Measurements from ENCODE around the gene ACCSL.

The ACCSL gene

DNA sequence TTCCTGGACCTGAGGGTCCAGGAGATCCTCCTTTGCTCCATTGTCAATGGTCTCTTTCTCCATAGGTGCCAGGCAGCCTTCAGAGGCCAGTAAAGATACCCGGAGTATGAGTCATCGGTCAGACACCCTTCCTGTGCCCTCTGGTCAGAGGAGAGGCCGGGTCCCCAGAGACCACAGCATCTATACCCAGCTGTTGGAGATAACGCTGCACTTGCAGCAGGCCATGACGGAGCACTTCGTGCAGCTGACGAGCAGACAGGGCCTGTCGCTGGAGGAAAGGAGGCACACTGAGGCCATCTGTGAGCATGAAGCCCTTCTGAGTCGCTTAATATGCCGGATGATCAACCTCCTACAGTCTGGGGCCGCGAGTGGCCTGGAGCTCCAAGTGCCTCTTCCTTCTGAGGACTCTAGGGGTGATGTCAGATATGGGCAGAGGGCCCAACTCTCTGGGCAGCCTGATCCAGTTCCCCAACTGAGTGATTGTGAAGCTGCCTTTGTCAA lies at the start of gene ACCSL:
Gene ACCSL, plus strand, starts transcription at position 51 of the 501 bp plus-strand sequence. Its CDS starts 56 bp downstream, at position 107.
- no peak for DNase-seq

DNA sequence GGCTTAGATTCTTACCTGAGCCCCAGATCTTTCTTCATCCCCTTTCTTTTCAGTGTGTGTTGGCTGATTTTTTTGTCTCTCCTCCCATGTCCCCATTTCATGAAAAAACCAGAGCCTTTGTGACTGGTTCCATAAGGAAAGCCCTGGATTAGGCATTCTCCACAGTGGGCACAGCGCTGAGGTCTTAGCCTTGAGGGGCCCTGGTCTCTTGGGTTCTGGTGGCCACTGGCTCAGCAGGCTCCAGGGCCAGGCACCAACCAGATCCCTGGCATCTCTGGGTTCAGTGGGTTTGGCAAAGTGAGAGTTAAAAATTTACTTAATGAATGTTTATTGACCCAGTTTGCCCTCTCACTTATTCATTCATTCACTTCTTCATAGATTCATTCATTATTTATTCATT lies 49.5 kb upstream of the ACCSL start:
- no peak for DNase-seq

DNA sequence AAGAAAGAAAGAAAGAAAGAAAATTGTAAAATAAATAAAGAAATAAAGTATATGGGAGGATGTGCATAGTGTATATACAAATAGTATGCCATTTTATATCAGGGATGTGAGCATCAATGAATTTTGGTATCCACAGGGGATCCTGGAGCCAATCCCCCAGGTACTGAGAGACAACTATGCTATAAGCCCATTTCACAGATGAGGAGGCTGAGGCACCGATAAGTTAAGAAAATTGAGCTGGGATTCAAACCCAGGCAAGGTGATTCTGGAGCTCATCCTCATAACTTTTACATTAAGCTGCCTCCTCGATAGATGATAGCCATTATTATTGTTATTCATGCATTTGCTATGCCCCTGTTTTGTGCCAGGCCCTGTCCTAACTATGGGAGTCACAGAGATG lies 47.0 kb upstream of the ACCSL start:
- DNase-seq: no peak

DNA sequence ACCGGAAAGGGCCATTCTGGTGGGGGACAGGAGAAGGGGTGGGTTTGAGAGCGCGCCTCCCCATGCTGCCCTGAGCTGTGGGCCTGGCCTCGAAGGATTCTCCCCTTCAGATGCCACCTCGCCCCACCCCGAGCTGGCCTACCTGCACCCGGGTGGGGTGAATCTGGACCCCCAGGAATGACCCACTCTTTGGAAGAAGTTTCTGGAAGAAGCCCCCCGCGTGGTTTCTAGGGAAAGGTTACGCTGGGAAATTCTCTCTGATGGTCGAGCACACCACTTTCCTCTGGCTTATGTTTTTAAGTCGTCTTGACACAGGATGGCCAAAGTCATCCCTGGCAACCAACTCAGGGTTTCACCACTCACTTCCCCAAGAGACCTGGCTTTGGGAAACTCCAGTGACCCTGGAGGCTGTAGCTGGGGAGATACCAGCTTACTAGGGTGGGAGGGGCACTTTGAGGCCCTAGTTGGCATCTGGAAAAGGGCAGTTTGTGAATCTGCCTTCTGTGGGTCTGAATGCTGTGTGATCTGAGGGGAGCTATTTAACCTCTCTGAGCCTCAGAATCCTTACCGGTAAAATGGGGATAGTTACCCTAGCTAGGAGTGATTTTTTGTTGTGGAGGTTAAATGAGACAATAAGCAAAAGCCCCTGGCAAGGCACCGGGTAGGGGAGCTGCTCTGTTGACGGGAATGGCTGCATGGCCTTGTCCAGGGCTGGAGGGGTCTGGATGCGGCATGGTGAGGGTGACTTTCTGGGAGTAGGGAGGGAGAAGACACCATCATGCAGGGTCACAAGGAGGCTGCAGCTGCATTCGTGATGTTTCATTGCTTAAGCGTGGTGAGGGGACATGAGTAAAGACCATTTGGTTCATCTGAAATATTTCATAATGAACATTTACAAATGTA lies 45.3 kb upstream of the ACCSL start:
- no peak for DNase-seq

DNA sequence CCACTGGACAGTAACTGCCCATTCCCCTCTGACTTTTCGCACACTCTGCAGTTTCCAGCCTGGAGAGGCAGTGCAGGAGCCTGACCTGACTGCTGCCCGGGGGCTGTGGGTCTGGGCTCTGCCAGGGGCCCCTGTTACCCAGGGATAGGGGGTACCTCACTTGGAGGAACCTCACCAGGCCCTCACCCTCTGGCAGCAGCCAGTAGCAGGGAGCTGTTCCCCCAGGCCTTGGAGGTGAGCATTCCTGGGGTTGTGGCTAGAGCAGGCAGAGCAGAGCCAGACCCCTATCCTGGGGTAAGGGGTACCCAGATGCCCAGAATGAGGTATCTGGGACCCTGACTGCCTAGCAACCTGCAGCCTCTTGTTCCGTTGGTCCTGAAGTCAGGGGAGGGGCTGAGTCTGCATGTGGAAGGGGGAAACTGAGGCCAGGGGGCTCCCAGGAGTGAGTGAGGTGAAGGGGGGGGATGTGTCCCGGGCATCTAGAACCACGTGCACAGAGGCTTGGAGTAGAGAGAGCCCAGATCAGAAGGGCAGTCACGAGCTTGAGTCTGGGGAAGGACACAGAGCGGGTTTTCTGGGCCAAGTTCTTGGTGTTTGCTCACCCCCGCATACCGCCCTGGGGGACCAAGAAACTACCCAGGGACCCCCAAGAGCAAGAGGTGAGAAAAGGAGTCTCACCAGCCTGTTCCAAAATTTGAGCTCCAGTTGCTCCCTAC lies 43.9 kb upstream of the ACCSL start:
- DNase-seq: no peak

DNA sequence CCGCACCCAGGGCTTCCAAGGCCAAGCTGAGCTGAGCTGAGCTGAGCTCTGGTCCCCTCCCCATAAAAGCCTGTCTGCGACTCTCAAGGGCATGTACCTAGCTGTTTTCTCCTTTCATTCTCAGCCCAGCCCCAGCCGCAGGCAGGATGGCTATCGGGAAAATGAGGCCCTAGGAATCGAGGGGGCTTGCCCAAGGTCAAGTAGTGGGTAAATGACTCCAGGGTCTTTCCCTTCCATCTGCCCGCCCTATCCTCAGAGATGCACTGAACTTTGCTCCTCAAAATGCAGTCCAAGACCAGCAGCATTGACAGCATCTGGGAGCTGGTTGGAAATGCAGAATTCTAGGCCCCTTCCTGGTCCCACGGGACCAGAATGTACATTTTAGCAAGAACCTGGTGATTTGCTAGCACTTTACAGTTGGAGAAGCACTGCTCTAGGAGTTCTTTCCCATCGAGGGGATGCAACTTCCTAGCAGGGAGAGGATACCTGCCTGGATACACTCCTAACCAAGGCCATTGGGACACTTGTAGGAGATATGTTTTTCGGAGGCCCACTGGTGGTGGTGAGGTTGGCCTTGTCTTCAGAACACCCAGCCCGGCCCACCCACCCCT lies 43.2 kb upstream of the ACCSL start:
- no peak for DNase-seq

DNA sequence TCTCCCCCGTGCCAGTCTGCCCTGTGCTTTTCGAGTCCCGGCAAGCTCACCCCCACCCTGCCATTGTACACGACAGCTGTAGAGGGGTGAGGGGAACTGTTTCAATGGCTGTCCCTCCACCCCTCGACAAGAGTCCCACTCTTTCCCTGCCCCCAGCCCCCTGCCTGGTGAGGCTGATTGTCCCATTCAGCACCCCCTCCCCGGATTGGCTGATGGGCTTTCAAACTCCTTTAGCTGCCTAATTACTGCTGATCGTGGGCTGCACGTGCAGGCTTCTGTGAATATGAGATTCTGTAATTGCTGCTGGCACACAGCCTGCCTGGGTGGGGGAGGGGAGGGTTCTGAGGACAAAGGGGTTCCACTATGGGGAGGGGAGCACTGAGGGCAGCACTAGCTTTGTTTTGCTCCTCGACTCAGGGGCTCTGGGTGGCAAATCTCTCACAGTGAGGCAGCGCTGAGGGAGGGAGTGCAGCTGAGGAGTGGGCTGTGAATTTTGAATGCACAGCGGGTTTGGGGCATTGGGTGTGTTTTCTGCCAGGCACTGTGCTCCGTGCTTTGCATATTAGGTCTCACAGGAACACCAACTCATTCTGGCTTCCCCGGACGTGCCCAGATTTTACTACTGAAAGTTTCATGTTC lies 42.6 kb upstream of the ACCSL start:
- DNase-seq: no peak

DNA sequence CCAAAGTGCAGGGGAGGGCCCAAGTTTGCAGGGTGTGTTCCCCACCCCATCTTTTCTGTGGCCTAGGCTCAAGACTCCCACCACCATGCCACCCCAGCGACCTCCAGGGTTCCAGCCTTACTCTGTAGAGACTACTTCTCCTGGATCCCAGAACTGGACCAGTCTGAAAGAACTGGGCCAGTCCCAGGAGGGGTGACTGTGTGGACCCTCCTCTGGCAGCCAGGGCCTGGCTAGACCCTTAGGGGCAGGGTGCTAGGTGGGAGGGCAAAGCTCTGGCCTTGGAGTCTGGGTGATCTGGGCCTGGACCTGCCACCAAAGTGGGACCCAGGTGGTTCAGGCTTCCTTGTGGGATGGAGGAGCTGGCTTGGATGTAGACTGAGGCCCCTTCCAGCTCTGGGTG lies 41.8 kb upstream of the ACCSL start:
- DNase-seq: no peak

DNA sequence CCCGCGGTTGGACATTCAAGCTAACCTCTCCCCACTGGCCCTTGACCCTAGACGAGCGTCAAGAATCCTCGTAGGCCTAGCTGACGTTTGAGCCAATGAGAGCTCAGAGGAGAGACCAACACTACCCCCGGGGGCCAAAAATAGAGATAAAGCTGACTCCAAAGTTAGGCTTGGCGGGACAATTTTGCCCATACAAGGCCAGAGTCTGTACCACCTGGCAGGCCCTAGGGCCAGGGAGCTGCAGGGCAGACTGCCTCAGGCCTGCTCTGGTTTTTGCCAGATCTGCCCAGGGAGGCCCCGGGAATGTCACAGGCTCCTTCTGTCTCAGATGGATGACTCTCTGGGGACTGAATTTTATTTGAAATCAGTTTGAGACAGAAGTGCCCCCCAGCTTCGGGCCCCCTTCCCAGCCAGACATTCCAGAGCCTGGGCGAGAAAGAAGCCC lies 40.8 kb upstream of the ACCSL start:
- no peak for DNase-seq

DNA sequence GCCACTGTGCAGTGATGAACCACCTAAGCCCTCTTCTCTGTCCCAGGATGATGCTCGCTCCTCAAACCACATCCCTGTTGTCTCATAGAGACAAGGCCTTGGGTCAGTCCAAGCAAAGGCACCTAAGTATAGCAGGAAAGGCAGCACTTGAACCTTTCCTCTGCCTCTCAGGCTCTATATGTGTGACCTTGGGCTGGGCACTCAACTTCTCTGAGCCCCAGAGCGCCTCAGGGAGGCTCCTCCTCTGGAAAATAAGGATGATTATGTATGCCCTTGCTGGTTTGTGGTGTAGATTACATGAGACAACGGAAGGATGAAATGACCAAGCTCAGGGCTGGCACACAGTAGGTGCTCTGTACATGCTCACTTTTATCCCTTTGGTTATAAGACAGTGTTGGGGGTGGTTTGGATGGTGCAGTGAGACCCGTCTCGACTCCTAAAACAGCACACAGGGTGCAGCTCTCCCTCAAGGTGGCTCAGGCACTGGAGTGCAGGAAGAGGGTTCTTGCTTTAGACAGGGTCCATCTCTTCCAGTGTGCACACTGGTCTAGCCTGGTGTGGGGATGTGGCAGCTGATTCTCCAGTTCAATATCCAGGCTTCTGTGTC lies 40.2 kb upstream of the ACCSL start:
- DNase-seq: no peak

DNA sequence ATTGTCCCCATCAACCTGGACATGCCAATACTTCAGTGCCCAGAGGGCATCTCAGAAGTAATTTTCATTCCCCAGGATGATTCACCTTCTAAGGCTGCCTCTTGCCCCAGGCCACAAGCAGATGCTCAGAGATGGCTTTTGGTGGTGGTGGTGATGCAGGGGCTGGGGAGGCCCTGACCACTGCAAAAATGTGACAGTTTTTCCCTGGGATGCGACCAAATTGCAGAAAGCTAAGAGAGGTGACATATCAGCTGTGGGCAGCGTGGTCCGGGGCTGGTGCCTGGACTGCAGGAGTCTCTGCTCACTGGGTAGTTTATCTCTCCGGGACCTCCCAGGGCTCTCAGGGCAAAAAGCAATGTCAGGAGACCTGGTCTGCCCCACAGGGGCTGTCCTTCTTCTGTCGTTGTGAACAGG lies 39.7 kb upstream of the ACCSL start:
- DNase-seq: no peak

DNA sequence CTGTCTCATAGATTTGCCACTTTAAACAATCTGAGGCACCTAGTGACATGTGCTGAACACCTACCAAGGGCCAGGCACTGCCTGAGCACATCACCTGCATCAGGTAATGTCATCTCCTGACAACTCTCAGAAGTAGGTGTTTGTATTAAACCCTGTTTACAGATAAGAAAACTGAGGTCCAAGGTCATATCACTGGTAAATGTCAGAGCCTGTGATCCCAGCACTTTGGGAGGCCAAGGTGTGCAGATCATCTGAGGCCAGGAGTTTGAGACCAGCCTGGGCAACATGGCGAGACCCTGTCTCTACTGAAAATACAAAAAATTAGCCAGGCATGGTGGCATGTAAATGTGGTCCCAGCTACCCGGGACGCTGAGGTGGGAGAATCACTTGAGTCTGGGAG lies 39.1 kb upstream of the ACCSL start:
- DNase-seq: no peak

DNA sequence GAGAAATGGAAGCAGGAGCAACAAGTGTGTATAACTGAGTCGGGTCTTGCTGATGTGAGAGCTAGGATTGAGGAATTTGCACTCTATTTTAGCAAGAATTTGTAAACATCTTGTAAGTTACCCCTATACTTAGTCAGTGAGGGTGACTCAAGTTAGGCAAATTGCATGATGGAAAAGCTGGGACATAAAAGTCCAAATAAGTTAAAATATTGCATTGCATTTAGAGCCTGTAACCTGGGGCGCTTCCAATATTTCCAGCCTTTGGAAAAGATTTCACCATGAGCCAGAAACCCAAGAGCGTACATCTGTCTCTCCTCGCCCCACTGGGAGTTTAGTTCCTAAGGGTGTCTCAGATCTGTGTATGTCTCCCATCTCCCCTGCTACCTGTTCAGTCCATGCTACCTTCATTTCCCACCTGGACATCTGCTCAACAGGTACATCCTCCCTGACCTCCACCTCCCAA lies 37.0 kb upstream of the ACCSL start:
- no peak for DNase-seq

DNA sequence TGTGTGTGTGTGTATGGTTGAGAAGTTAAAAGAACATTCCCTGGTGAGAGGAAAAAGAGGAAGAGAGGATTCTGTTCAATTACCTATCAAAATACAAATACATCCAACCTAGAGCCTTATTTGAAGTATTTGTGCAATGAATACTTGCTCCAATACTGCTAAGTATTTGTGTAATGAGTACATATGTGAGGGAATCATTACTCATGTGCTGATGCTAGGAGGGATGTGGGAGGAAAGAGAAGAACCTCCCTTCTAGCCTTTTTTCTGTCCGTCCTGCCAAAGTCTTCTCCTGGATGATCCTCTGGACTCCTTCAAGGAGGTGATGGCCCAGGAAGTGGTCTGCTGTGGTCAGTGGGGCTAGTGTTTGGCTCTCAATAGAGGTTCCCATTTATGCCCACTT lies 36.0 kb upstream of the ACCSL start:
- no peak for DNase-seq

DNA sequence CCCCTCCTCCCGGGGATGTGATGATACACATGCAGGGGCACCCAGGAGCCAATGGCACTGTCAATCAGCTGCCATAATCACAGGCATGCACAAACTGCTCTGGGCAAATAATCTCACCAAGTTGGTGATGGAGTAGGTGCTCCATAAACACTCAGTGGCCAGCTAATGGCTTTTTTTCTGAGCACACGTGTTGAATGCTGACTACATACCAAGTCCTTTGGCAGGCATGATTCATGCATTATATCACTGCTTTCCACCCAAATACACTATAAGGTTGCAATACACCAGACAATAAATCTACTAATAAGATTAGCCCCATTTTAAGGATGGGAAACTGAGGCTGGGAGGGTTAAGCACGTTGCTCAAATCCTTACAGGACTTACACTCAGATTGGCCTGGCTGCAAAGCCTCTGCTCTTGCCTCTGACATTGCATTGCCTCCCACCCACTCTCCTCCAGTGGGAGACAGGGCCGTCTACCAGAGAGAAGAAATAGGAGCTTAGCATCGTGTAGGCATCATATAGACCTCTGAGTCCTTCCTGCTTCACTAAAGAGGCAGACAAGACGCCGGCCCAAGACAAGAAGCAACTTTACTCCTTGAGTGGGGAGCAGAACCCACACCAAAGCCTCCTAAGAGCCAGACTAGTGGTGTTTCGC lies 32.7 kb upstream of the ACCSL start:
- DNase-seq: no peak

DNA sequence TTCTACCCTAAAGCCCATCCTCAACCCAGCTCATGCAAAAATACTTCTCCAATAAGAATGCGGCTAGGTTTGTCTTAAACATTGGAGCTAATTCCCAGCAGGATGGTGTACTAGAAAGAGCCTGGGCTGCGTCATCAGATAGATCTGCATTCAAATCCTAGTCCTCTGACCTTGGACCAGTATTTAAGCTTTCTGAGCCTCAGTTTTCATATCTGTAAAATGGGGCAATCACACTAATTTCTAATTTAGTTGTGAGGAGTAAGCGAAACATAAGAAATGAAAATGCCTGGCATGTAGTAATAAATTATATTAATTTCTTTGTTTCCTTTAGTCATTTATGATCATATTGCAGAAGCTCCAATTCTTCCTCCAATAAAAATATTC lies 32.2 kb upstream of the ACCSL start:
- no peak for DNase-seq

DNA sequence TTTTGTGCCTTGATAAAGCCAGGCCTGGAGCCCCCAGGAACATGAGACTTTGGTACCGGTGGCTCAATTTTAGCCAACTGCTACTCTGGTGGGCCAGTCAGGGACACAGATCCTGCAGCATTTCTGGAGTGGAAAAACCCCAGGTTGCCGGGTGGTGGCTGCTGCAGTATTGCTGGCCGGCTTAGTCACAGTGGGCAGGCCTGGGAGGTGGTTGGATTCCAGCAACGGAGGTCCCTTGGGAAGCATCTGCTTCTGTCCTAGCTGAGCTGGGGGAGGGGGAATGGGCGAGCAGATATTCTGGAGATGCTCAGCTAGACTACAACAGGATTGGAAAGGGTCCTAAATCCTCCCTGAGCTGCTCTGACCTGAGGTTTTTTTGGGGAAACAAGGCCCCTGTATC lies 31.6 kb upstream of the ACCSL start:
- no peak for DNase-seq

DNA sequence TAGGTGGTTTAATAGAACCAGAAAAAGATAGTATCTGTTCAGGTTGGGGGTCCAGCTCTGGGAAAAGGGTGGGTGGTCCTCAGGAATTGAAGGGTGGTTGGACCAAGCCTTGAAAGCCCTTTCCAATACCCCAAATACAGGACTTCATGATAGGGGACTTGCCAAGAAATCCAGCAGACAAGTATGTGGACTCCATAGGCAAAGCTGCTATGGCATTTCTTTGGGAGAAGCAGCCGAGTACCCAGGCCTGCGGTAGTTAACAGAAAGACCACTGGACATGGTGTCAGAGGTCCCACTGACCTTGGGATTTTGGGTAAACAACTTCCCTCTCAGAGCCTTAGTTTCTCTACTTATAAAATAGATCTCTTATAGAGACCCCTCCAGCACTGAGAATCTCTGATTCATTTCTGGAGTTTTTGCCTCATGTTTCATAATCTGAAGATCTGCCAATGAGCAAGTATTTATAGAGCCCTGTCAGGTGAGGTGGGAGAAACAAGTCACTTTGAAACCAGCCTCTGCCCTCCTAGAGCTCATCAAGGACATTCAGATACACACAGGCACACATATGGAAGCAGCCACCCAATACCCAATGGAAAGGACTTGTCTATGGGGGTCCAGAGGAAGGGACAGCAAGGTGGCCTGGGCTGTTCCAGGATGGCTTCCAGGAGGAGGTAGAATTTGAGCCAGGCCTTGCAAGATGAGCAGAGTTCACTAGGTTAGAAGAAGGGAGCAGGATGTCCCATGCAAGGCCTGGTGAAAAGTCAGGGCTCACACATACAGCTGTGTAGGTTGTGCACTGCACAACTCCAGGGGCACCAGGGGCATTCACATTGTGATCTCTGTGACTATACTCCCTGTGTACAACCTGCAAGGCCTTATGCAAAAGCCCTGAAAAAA lies 31.0 kb upstream of the ACCSL start:
- no peak for DNase-seq

DNA sequence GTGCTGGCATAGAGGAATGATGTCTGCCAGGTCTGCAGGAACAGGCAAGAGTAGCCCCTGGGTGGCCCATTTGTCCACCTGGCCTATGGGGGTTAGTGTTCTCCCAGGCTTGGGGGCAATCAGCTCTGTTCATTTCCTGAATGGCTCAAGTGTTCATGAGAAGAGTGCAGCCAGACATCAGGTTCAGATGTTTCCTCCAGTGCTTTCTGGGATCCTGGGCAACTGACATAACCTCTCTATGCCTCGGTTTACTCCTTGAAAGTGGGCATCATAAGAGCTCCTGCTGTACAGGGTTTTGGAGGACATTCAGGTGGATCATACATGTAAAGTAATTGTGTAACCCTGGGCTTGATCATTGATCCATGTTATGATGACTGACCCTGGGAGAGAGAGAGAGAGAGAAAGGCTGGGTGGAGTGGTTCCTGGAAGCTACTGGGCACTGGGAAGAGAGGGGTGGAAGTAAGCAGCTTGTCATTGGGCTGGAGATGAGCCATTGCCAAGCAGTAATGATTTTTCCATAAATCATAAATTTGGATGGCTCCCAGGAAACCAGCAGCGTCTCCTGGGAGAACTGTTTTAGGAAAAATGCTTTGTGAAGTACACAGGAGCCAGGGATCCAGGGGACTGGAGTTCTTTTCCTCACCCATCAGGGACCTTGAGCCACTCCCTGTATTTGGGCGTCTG lies 30.2 kb upstream of the ACCSL start:
- no peak for DNase-seq

DNA sequence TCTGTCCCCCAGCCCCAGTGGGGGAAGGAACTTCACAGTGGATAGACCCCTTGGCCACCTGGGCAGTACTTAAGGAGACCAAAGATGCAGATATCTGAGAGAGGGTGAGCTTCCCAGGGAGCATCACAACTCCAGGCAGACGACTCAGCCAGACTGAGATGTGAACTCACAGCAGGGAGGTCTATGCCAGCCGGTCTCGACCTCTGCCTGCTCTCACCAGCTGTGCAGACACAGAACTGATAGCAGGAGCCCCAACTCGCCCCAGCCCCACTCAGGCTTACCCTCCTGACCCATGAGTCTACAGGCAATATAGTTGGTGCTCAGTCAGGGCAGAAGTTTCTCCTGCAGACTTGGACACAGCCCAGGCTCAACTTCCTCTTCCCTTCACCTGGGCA lies 29.7 kb upstream of the ACCSL start:
- no peak for DNase-seq
